H1 (cell line): ENCODE results near the gene CDK10. TPM values are rescaled to one million over a fixed set of nuclear protein-coding genes. Genes with fewer than 3 reads are reported as not detected.

Source experiments
- CTCF ChIA-PET: fragments of 300-600 bp; sonication (Branson Sonifier 250); formaldehyde crosslinking; loops from one replicate; lab custom pipeline; 2021; ENCODE audit not compliant: partially characterized antibody; lab: Charles Lee
- POLR2A ChIA-PET: fragments of 300-600 bp; sonication (Branson Sonifier 250); formaldehyde crosslinking; loops from one replicate; lab custom pipeline; 2021; ENCODE audit warnings: inconsistent platforms; ENCODE audit not compliant: partially characterized antibody; lab: Charles Lee
- DNase-seq, 2 experiments: peaks; one replicate each; pipeline versions ENCODE4 v3.0.0 to v3.0.0-alpha.2; 2010 to 2022; ENCODE audit warnings: low spot score in 2 of 2, low read depth in 1 of 2, mixed read lengths in 1 of 2
- FAIRE-seq: peaks from 2 replicates; lab custom pipeline; 2011; peaks lifted over from hg19 to GRCh38; lab: Jason Lieb, UNC
- H2AFZ ChIP-seq: 2 replicates; pipeline ENCODE4 v1.8.1; 2012; ENCODE audit warnings: low read length, inconsistent platforms
- H2AK5ac ChIP-seq: 2 replicates; pipeline ENCODE4 v1.6.1; 2013; ENCODE audit warnings: low read depth, low read length
- H2BK120ac ChIP-seq: replicated peaks from 2 replicates; pipeline ENCODE3; 2013; ENCODE audit warnings: low read depth, low read length, inconsistent platforms
- H2BK12ac ChIP-seq: 2 replicates; pipeline ENCODE4 v1.6.1; 2013; ENCODE audit warnings: low read depth, low read length
- H2BK15ac ChIP-seq: 2 replicates; pipeline ENCODE4 v1.6.1; 2013; ENCODE audit warnings: low read length
- H2BK20ac ChIP-seq: 2 replicates; pipeline ENCODE4 v1.6.1; 2013; ENCODE audit warnings: low read length
- H2BK5ac ChIP-seq: 2 replicates; pipeline ENCODE4 v1.6.1; 2013; ENCODE audit warnings: low read depth, low read length
- H3K14ac ChIP-seq: 2 replicates; pipeline ENCODE4 v1.6.1; 2013; ENCODE audit warnings: inconsistent platforms; ENCODE audit not compliant: insufficient read length
- H3K18ac ChIP-seq: 2 replicates; pipeline ENCODE4 v1.6.1; 2013; ENCODE audit warnings: low read length; ENCODE audit errors: extremely low read depth
- H3K23ac ChIP-seq: 2 replicates; pipeline ENCODE4 v1.6.1; 2013; ENCODE audit warnings: inconsistent platforms; ENCODE audit not compliant: insufficient read length
- H3K23me2 ChIP-seq: 2 replicates; pipeline ENCODE4 v1.6.1; 2013; ENCODE audit warnings: low read depth, low read length
- H3K27ac ChIP-seq: 2 replicates; pipeline ENCODE4 v1.6.1; 2011; ENCODE audit warnings: low read depth, low read length, inconsistent platforms
- H3K27me3 ChIP-seq, 4 experiments: replicated peaks in 1 of 4; 1 replicate in 1 of 4; 2 replicates in 3 of 4; pipeline versions ENCODE4 v1.6.1 to v1.8.1; 2011 to 2013; ENCODE audit warnings: low read length in 3 of 4, mild to moderate bottlenecking in 3 of 4, inconsistent platforms in 2 of 4, mixed read lengths in 2 of 4, moderate library complexity in 1 of 4; ENCODE audit not compliant: control insufficient read depth in 3 of 4, insufficient read depth in 3 of 4; ENCODE audit errors: extremely low read depth in 1 of 4
- H3K36me3 ChIP-seq, 4 experiments: 2 replicates each; pipeline versions ENCODE4 v1.6.1 to v1.8.1; 2011 to 2013; ENCODE audit warnings: mild to moderate bottlenecking in 4 of 4, low read length in 3 of 4, moderate library complexity in 2 of 4, control low read depth in 1 of 4, inconsistent platforms in 1 of 4; ENCODE audit not compliant: insufficient read depth in 4 of 4, control insufficient read depth in 2 of 4
- H3K4ac ChIP-seq: replicated peaks from 2 replicates; pipeline ENCODE3; 2013; ENCODE audit warnings: low read length, low read depth, mixed read lengths, inconsistent platforms; ENCODE audit not compliant: insufficient read length
- H3K4me1 ChIP-seq, 4 experiments: replicated peaks in 1 of 4; 1 replicate in 1 of 4; 2 replicates in 3 of 4; pipeline versions ENCODE4 v1.6.1 to v1.8.1; 2011 to 2013; ENCODE audit warnings: low read length in 3 of 4, inconsistent platforms in 2 of 4, mixed read lengths in 1 of 4; ENCODE audit not compliant: insufficient read depth in 4 of 4, control insufficient read depth in 3 of 4
- H3K4me2 ChIP-seq, 2 experiments: 2 replicates each; pipeline versions ENCODE4 v1.6.1 to v1.8.1; 2011 to 2013; ENCODE audit warnings: low read depth in 2 of 2, low read length in 2 of 2, control low read depth in 1 of 2, inconsistent platforms in 1 of 2, mild to moderate bottlenecking in 1 of 2; ENCODE audit not compliant: insufficient read depth in 1 of 2
- H3K4me3 ChIP-seq, 4 experiments: fragments of 200-600, 300-600 bp in 1 of 4; sonication (generic), shearing (Covaris generic), sonication (Bioruptor Twin) in 1 of 4; 2 replicates each; pipeline versions ENCODE4 v1.5.1 to v1.8.1; 2011 to 2016; ENCODE audit warnings: low read length in 4 of 4, low read depth in 3 of 4, control low read depth in 2 of 4, inconsistent platforms in 2 of 4, mild to moderate bottlenecking in 2 of 4, mixed read lengths in 1 of 4, moderate library complexity in 1 of 4; ENCODE audit not compliant: insufficient read depth in 2 of 4; ENCODE audit errors: extremely low read depth in 1 of 4
- H3K56ac ChIP-seq: replicated peaks from 2 replicates; pipeline ENCODE3; 2013; ENCODE audit warnings: low read depth, mild to moderate bottlenecking, mixed read lengths, low read length, inconsistent platforms; ENCODE audit not compliant: insufficient read length
- H3K79me1 ChIP-seq: 2 replicates; pipeline ENCODE4 v1.6.1; 2013; ENCODE audit warnings: low read depth, low read length, control low read depth
- H3K79me2 ChIP-seq, 2 experiments: 2 replicates each; pipeline versions ENCODE4 v1.6.1 to v1.8.1; 2012 to 2013; ENCODE audit warnings: low read length in 2 of 2, mild to moderate bottlenecking in 2 of 2, inconsistent platforms in 1 of 2; ENCODE audit not compliant: insufficient read depth in 2 of 2, control insufficient read depth in 1 of 2
- H3K9ac ChIP-seq, 4 experiments: replicated peaks in 1 of 4; 1 replicate in 1 of 4; 2 replicates in 3 of 4; pipeline versions ENCODE4 v1.6.1 to v1.8.1; 2011 to 2013; ENCODE audit warnings: low read depth in 3 of 4, low read length in 3 of 4, control low read depth in 2 of 4, mild to moderate bottlenecking in 2 of 4, moderate library complexity in 2 of 4, inconsistent platforms in 1 of 4; ENCODE audit errors: extremely low read depth in 1 of 4
- H3K9me3 ChIP-seq, 2 experiments: 2 replicates each; pipeline versions ENCODE4 v1.6.1 to v1.8.1; 2012 to 2013; ENCODE audit warnings: mild to moderate bottlenecking in 2 of 2, moderate library complexity in 2 of 2, control low read depth in 1 of 2, inconsistent platforms in 1 of 2, low read depth in 1 of 2, low read length in 1 of 2, mixed read lengths in 1 of 2; ENCODE audit not compliant: insufficient read depth in 2 of 2
- H4K20me1 ChIP-seq, 2 experiments: replicated peaks in 1 of 2; 2 replicates each; pipeline versions ENCODE3 to v1.8.1; 2011 to 2013; ENCODE audit warnings: inconsistent platforms in 2 of 2, low read length in 2 of 2, mild to moderate bottlenecking in 1 of 2; ENCODE audit not compliant: insufficient read depth in 2 of 2, control insufficient read depth in 1 of 2
- H4K5ac ChIP-seq: 2 replicates; pipeline ENCODE4 v1.6.1; 2013; ENCODE audit warnings: low read length, low read depth, mixed read lengths, inconsistent platforms; ENCODE audit not compliant: insufficient read length
- H4K8ac ChIP-seq: 2 replicates; pipeline ENCODE4 v1.8.0; 2013; ENCODE audit warnings: mild to moderate bottlenecking, moderate library complexity, low read length, inconsistent platforms; ENCODE audit not compliant: insufficient read depth; ENCODE audit errors: extremely low read depth
- H4K91ac ChIP-seq: replicated peaks from 2 replicates; pipeline ENCODE3; 2013; ENCODE audit warnings: low read length, mixed read lengths, inconsistent platforms; ENCODE audit not compliant: insufficient read length
- EGR1 ChIP-seq: IDR thresholded peaks from 2 replicates; pipeline ENCODE4 v1.6.1; 2011; ENCODE audit warnings: low read depth, low read length, borderline replicate concordance
- POLR2AphosphoS5 ChIP-seq: IDR thresholded peaks from 2 replicates; pipeline ENCODE4 v1.6.1; 2011; ENCODE audit warnings: low read depth, low read length
- WGBS, 2 experiments: shearing (Covaris generic) in 1 of 2; methylation state at CpG; one replicate each; pipeline versions ENCODE4 v1.1.6 to v1.1.7; 2013 to 2015; ENCODE audit warnings: low lambda C conversion rate in 2 of 2, mixed read lengths in 2 of 2, inconsistent platforms in 1 of 2, low coverage in 1 of 2, missing lambda C conversion rate in 1 of 2; ENCODE audit not compliant: insufficient replicate concordance in 2 of 2, insufficient coverage in 1 of 2, insufficient read length in 1 of 2; ENCODE audit errors: extremely low coverage in 1 of 2, missing lambda C conversion rate in 1 of 2; 5-methylcytosine and 5-hydroxymethylcytosine counted together
- polyA plus RNA-seq, 7 experiments: library from polyadenylated mRNA; depleted of rRNA in 3 of 7; stranded (reverse) in 5 of 7; unstranded in 2 of 7; fragments of >200 nt in 5 of 7; fragments of 200-250 nt in 2 of 7; gene quantifications; 1 replicate in 5 of 7; 2 replicates in 1 of 7; 4 replicates in 1 of 7; pipeline versions ENCODE4 v1.2.1 to v1.2.3, GENCODE V29; 2011 to 2013; ENCODE audit warnings: missing spikeins in 2 of 7, mixed read lengths in 2 of 7
- total RNA-seq: library from RNA; stranded (reverse); fragmentation: NEBNext Ultra II Directional; extraction: Animal tissue kit (Norgen Biotek cat#: 25700); gene quantifications from 2 replicates; pipeline ENCODE4 v1.2.1, GENCODE V29; 2021

The CDK10 gene
- total and polyA plus RNA-seq, 2 of the 8 experiments (the other 6 are each of a cell fraction or from before 2014, with no cell fraction given) = 49.5 to 83.9 TPM

- ChIA-PET POLR2A (interaction anchor here (0.6 to 16.7 kb wide), 10 partner anchors 8 to 112 kb away, joined by 3 to 193 read pairs (median 4); partner anchors contain the start of genes CDK10, SPATA2L and SPIRE2), CTCF (interaction anchor here (0.6 to 1.7 kb wide), 8 partner anchors 9 to 145 kb away, joined by 3 to 10 read pairs (median 4); no protein-coding TSS in a partner anchor)
- no peaks in the 10 kb centered on the region for H3K79me2 ChIP-seq
- H4K91ac ChIP-seq = no peak overlapping the region
- no peak overlapping the region for H3K27ac ChIP-seq
- H2BK15ac ChIP-seq = no peak overlapping the region
- no peak overlapping the region for H3K4me3 ChIP-seq
- TF ChIP-seq EGR1 (no peak), POLR2AphosphoS5 (0 out of 2 replicates have a peak, but pooled peaks have one; percentile 8)
- H3K79me1 ChIP-seq = 0 out of 2 replicates have a peak, but pooled peaks cover 2% of the 10 kb centered on the region
- no peak overlapping the region for H3K14ac ChIP-seq
- H2AK5ac ChIP-seq = no peak overlapping the region
- H3K23ac ChIP-seq = no peak overlapping the region
- H3K4ac ChIP-seq = no peak overlapping the region
- H2BK12ac ChIP-seq = no peak overlapping the region
- H3K4me1 ChIP-seq = peaks cover 0 to 9% (median 2%) of the 10 kb centered on the region in 4 experiments; a peak in 5 of 7 replicates
- H4K20me1 ChIP-seq = peaks cover 9 to 18% of the 10 kb centered on the region in 2 experiments
- H3K9me3 ChIP-seq = no peaks in the 10 kb centered on the region
- H4K5ac ChIP-seq = no peak overlapping the region
- no peak for DNase-seq
- H3K9ac ChIP-seq = no peak overlapping the region
- no peak overlapping the region for H2BK20ac ChIP-seq
- H3K4me2 ChIP-seq = no peak overlapping the region
- no peak overlapping the region for H2AFZ ChIP-seq
- no peak for FAIRE-seq
- H2BK120ac ChIP-seq = no peak overlapping the region
- no peak overlapping the region for H4K8ac ChIP-seq
- peaks cover 12% of the 10 kb centered on the region for H3K23me2 ChIP-seq
- H3K18ac ChIP-seq = no peak overlapping the region
- peaks cover 1 to 29% (median 22%) of the 10 kb centered on the region in 4 experiments for H3K27me3 ChIP-seq
- H2BK5ac ChIP-seq = no peak overlapping the region
- 94% methylated on average over 21 of the region's 29 CpGs; no CpG with 5 or more reads in 1 of the 2 experiments for WGBS, 2 experiments
- peaks cover 0 to 10% (median 5%) of the 10 kb centered on the region in 4 experiments; a peak in 3 of 8 replicates for H3K36me3 ChIP-seq
- H3K56ac ChIP-seq = no peak overlapping the region
Measured at GRCh38 chr16:89716916-89717687, 30.6 kb downstream of the CDK10 start.
